ENCODE results near the gene SH3GL2. TPM values are rescaled to one million over a fixed set of nuclear protein-coding genes. Genes with fewer than 3 reads are reported as not detected.

The SH3GL2 gene
- total RNA-seq, 1 donor from 2014 or later, result not detected

DNA sequence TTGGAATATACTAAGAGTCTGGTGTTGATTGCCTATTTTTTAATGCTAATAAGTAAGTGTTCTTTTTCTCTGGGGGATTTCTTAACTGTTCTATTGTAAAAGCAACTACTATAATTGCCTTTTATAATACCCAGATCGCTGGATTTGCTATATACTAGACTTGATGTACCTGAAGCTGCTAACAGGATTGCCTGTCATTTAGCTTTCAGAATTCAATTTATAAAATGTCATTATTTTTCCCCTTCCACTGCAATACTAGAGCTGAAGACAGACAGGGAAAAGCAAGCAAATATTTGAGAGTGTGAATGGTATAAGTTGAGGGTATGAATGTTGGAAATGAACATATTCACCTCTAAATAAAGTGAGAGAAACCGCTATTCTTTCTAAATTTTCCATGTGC is 115.5 kb downstream of the SH3GL2 start:
- Histone ChIP-seq H3K27me3 (no peaks in the 10 kb centered on the region), H3K27ac (no peak overlapping the region), H3K36me3 (no peaks in the 10 kb centered on the region), H3K9me3 (no peaks in the 10 kb centered on the region), H3K4me1 (no peaks in the 10 kb centered on the region), H3K4me3 (no peak overlapping the region)
- TF ChIP-seq, protein P1, sequence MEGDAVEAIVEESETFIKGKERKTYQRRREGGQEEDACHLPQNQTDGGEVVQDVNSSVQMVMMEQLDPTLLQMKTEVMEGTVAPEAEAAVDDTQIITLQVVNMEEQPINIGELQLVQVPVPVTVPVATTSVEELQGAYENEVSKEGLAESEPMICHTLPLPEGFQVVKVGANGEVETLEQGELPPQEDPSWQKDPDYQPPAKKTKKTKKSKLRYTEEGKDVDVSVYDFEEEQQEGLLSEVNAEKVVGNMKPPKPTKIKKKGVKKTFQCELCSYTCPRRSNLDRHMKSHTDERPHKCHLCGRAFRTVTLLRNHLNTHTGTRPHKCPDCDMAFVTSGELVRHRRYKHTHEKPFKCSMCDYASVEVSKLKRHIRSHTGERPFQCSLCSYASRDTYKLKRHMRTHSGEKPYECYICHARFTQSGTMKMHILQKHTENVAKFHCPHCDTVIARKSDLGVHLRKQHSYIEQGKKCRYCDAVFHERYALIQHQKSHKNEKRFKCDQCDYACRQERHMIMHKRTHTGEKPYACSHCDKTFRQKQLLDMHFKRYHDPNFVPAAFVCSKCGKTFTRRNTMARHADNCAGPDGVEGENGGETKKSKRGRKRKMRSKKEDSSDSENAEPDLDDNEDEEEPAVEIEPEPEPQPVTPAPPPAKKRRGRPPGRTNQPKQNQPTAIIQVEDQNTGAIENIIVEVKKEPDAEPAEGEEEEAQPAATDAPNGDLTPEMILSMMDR (IDR thresholded peaks at IDR 0.05), result no peak
- no peak for DNase-seq (ENCODE audit: low spot score in 2 of 2)
- intact Hi-C loops (cut with DNase I), result no loop called here

DNA sequence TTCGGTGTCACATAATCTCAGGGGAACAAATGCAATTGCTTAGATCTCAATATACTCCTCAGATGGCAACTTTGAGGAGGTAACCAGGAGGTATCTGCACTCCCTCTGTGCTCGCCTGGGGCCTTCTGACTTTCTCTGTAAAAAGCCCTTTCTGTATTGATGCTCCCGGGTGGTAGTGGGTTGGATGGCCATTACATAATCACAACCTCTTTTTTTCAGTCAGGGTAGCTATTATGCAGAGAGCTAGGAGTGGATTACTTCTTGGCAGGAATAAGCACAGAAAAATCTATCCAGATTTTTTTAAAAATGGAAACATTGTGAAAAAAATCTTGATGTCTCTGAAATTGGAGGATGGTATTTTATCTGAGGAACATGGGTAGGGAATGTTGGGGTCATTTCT is 116.6 kb downstream of the SH3GL2 start:
- TF ChIP-seq, protein P1 (IDR thresholded peaks at IDR 0.05), result no peak
- no peaks in the 10 kb centered on the region for H3K27me3 ChIP-seq
- H3K4me1 ChIP-seq, result no peaks in the 10 kb centered on the region
- intact Hi-C loops (cut with DNase I), result no loop called here
- no peak overlapping the region for H3K27ac ChIP-seq
- no peak for DNase-seq (ENCODE audit: low spot score in 2 of 2)
- H3K36me3 ChIP-seq, result no peaks in the 10 kb centered on the region
- H3K4me3 ChIP-seq, result no peak overlapping the region
- H3K9me3 ChIP-seq, result no peaks in the 10 kb centered on the region

GRCh38 chr9:17699615-17700330 is 120.9 kb downstream of the SH3GL2 start:
- no peaks in the 10 kb centered on the region for H3K9me3 ChIP-seq
- intact Hi-C loops (cut with DNase I), result no loop called here

GRCh38 chr9:17706347-17706746 is 127.5 kb downstream of the SH3GL2 start:
- intact Hi-C loops (cut with DNase I), result no loop called here
- Histone ChIP-seq H3K4me1 (no peaks in the 10 kb centered on the region), H3K27me3 (no peaks in the 10 kb centered on the region), H3K9me3 (no peaks in the 10 kb centered on the region), H3K27ac (no peak overlapping the region), H3K4me3 (no peak overlapping the region), H3K36me3 (no peaks in the 10 kb centered on the region)
- DNase-seq (ENCODE audit: low spot score in 2 of 2), result no peak
- TF ChIP-seq, protein P1 (IDR thresholded peaks at IDR 0.05), result no peak

More at GRCh38 chr9:17699615-17700330, 120.9 kb downstream of the SH3GL2 start:
- H3K27me3 ChIP-seq, result no peaks in the 10 kb centered on the region
- no peak overlapping the region for H3K27ac ChIP-seq
- no peak for DNase-seq (ENCODE audit: low spot score in 2 of 2)
- no peak overlapping the region for H3K4me3 ChIP-seq
- no peaks in the 10 kb centered on the region for H3K4me1 ChIP-seq
- H3K36me3 ChIP-seq, result no peaks in the 10 kb centered on the region
- TF ChIP-seq, protein P1 (IDR thresholded peaks at IDR 0.05), result no peak

GRCh38 chr9:17719053-17719452 is 140.2 kb downstream of the SH3GL2 start:
- intact Hi-C loops (cut with DNase I), result no loop called here
- TF ChIP-seq, protein P1 (IDR thresholded peaks at IDR 0.05), result no peak
- DNase-seq (ENCODE audit: low spot score in 2 of 2), result no peak

More at GRCh38 chr9:17719053-17719452, 140.2 kb downstream of the SH3GL2 start:
- Histone ChIP-seq H3K27ac (no peak overlapping the region), H3K4me3 (no peak overlapping the region), H3K36me3 (no peaks in the 10 kb centered on the region), H3K4me1 (no peaks in the 10 kb centered on the region), H3K27me3 (no peaks in the 10 kb centered on the region), H3K9me3 (no peaks in the 10 kb centered on the region)

Measured in ascending aorta (tissue), 2 donors.